ENCODE measurements around the gene LTBP1.

DNA sequence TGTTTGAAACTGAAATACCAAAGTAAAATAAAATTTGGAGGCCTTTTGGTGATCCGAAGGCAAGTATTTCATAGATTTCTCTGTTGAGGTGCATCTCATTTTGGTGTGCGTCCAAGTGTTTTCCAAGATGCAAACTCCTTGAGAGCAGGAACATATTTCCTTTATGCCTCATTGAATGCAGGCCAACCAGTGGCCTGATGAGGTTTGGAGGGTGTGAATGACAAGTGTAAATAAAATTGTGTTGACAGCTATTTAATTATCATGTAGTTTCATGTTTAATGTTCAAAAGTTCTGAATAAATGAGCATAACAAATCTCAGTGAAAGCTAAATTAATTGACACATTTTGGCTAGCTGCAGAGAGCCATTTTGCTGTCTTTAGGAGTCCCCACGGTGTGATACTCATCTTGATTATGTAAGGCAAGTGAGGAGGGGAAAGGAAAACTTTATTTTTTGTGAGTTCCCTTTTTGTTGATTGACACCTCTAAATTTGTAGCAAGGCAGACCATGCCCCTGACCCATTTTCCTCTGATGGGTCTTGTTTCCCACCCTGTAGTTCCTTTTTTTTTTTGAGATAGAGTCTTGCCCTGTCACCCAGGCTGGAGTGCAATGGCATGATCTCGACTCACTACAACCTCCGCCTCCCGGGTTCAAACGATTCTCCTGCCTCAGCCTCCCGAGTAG is 6.3 kb upstream of the LTBP1 start:
- TF ChIP-seq, protein P1, sequence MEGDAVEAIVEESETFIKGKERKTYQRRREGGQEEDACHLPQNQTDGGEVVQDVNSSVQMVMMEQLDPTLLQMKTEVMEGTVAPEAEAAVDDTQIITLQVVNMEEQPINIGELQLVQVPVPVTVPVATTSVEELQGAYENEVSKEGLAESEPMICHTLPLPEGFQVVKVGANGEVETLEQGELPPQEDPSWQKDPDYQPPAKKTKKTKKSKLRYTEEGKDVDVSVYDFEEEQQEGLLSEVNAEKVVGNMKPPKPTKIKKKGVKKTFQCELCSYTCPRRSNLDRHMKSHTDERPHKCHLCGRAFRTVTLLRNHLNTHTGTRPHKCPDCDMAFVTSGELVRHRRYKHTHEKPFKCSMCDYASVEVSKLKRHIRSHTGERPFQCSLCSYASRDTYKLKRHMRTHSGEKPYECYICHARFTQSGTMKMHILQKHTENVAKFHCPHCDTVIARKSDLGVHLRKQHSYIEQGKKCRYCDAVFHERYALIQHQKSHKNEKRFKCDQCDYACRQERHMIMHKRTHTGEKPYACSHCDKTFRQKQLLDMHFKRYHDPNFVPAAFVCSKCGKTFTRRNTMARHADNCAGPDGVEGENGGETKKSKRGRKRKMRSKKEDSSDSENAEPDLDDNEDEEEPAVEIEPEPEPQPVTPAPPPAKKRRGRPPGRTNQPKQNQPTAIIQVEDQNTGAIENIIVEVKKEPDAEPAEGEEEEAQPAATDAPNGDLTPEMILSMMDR (IDR thresholded peaks at IDR 0.05) = no peak
- TF ChIP-seq POLR2A (IDR thresholded peaks at IDR 0.05) = no peak
- TF ChIP-seq EP300 (IDR thresholded peaks at IDR 0.05) = no peak
